HT1080 (cell line): ENCODE measurements around the gene MAST3. TPM values are rescaled to one million over a fixed set of nuclear protein-coding genes. Genes with fewer than 3 reads are reported as not detected.

Experiments used
- DNase-seq: peaks from one replicate; pipeline ENCODE4 v3.0.0-alpha.2; 2015; ENCODE audit warnings: low read depth
- total RNA-seq: library from RNA; depleted of rRNA; stranded (reverse); fragments of >200 nt; shearing (Covaris generic); gene quantifications from 2 replicates; pipeline ENCODE4 v1.2.3, GENCODE V29; 2014

MAST3 gene
- total RNA-seq, 1 experiment from 2014 or later, result 2.3 TPM

DNA sequence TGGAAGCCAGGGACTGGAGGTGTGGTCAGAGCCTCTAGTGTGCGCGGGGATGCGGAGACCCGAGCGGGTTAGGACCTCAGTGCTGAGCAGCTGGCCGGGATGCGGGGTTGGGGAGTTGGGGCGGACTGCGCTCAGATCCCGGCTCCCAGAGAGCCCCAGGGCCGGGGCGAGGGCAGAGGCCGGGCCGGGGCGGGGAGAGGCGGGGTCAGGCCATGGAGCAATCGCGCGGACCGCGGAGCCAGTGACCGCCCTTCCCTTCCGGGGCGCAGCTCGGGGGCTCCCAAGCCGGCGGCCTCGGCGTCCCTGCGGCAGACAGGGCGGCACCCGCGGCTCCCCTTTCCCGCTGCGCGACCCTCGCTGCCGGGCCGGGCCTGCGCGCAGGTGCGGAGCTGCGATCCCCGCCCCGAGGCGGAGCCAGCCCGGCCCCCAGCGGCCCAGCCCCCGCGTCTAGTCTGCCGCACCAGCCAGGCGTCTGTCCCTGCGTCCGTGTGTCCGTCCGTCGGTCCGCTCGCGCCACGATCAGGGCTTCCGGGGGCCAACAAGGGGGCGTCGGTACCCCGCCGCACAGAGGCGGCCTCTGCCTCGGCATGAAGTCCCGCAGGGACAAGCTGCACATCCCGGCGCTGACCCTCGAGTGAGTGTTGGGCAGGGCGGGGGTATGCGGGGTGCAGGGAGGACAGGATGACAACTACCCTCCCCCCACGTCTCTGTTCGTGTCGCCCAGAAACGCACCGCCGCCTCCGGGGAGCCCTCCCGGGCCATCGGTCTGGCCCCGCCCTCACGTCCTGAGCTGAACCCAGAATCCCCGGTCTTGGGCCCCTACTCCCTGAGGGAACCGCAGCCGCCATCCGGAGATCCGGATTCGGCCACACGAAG, 12.4 kb downstream of the MAST3 start:
- no peak for DNase-seq

DNA sequence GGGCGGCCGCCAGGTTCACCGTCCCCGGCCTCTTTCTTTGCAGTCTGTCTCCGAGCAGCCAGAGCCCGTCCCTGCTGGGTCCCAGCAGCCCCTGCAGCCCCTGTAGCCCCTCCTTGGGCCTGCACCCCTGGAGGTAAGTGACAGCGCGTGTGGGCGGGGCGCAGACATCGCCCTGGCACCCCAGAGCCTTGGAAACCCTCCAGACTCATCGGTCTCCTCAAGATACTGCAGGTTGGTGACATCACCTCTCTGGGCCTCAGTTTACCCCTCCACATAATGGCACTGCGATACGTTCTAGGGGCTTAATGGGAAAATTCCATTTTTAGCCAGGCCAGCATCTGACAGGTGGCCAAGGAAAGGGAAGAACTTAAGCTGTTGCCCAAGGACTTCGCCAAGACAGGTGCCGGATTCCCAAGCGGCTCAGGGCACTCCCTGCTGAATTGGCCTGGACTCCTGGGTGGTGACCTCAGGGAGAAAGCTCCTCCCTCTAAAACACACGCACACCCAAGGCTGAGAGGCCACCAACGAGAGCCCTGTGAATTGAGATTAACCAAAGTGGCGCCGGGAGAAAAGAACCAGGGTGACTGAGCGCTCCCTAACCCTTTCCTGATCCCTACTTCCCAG, 13.1 kb downstream of the MAST3 start:
- DNase-seq, result no peak

DNA sequence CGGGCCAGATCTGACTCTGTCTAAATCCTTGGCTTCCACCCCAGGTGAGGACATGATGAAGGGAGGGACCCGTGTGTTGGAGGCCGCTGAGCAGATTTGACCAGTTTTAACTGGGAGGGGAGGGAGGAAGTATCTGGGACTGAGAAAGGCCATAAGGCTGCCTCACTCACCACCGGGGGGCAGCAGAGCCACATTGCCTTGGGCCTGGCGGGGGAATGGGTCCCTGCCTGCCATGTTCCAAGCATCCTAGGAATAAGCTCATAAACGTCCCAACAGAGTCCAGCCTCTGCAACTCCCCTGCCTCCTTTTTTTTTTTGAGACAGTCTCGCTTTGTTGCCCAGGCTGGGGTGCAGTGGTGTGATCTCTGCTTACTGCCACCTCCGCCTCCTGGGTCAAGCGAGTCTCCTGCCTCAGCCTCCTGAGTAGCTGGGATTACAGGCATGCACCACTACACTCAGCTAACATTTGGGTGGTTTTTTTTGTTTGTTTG, 15.5 kb downstream of the MAST3 start:
- peak; percentile 74 for DNase-seq

DNA sequence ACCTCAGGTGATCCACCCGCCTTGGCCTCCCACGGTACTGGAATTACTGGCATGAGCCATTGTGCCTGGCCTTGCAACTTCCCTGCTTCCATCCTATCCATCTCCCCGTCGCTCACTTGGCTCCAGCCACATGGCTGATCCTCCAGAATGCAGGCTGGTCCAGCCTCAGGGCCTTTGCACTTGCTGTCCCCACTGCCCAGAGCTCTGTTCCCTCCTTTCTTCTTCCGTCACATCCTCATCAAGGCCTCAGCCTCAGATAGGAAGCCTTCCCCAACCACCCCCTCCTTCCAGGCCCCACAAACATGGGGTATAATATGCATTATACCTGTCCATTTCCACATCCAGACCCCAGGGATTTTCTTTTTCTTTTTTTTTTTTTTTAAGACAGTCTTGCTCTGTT, 16.2 kb downstream of the MAST3 start:
- no peak for DNase-seq

DNA sequence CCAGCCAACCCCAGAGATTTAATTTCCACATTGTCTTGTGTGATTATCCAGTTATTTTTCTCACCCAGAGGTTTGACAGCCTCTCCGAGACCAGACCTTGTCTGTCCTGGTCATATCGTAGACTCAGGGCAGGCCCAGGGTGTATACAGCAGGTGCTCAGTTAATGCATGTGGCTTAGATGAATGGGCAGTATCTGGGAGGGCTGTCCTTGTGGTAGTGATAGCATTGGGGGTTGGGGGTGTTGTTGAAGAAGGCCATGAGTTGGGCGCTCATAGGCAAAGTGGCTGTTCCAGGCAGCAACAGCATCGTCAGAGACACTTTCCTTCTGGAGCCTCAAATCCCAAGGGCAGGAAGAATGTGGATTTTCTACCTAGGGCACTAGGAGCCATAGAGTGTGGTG, 16.9 kb downstream of the MAST3 start:
- no peak for DNase-seq

DNA sequence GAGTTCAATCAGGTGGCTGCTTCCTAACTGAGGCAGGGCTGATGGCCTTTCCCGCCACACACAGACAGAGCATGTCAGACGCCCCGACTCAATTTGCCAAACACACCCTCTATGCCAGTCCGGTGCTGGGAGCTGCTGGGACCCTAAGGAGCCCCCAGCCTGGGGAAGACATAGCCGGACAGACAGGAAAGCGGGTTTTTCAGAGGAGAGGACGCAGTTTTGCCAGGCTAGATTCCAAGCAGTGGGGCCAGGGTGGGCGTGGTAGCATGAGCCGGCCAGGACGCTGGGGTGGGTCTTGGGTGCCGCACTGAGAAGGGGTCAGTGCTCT, 19.8 kb downstream of the MAST3 start:
- DNase-seq, result no peak

DNA sequence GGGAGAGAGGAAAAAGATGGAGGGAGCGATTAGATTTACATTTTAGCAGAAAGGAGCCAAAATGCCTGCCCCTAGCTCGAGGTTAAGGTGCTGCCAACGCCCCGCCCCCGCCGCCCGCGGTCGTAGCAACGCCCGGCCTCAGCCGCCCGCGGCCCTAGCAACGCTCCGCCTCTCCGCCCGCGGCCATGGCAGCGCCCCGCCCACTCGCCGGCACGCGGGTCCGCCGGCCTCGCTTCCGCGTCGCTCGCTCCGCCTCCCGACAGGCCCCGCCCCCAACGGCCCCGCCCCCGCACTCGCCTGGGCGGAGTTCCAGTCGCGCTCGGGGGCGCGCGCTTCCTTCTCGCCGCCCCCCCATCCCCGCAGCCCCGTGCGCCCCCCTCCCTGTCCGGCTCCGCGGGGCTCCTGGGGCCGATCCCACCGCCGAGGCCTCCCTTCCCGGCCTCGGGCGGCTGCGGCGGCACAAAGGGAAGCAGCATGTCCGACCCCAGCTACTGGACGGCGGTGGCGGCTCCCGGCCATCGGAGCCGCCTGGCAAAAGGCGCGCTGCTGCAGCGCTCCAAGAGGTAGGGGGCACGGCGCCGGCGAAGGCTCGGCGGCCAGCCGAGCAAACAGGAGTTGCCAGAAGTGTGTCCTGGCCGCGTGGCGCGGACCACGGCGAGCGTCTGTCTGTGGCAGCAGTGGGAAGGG, 20.3 kb downstream of the MAST3 start:
- peak; percentile 70 for DNase-seq

DNA sequence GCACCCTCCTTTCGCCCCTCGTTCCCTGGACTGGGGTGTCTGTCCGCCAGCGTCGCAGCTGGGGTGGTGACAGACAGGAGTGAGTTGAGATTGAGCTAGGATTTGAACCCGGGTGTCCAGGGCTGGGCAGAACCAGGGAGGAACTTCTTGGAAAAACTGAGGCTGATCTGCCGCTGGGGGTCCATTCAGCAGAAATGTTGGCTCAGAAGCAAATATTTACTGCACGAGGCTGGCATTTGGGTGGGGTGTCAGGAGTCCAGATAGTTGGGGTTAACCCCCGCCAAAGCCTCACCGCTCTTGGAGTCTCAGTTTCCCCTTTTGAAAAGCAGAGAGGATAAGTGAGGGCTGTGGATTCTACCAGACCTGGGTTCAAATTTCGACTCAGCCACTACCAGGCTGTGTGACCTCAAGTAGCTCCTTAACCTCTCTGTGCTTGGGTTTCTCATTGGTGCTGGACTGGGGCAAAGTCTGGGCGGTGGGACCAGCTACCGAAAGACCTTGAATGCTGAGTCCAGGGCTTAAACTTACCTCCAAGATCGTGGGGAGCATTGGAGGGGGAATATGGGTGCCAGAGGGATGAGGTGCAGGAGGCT, 20.9 kb downstream of the MAST3 start:
- no peak for DNase-seq

DNA sequence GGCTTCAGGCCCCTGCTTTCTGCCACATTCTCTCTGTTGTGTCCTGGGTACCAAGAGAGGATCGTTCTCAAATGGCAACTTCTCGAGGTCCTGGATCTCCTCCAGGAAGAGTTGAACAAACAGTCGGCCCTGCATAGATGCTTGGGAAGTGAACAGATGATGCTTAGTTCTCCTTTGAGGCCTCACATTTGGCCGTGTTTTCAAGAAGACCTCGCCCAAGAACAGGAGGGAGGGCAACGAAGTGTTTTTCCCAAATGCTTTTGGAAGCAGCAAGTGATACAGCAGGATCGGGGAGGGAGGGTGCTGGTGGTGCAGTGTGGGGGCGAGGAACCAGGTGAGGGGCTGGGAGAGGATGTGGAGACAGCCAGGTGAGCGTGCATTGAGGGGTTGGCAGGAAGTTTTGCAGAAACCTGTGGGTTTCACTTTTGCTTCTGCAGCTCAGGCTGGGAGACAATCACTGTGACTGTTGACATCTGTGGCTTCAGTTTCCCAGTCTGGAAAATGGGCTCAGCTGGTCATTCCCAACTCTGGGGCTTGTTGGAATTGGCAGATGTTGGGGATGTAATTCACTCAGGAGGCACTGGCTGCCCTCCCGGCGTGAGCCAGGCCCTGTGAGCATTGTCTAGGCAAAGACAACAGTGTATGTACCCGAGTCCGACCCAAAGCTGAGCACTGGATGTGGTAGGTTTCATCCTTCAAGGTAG, 21.6 kb downstream of the MAST3 start:
- no peak for DNase-seq

DNA sequence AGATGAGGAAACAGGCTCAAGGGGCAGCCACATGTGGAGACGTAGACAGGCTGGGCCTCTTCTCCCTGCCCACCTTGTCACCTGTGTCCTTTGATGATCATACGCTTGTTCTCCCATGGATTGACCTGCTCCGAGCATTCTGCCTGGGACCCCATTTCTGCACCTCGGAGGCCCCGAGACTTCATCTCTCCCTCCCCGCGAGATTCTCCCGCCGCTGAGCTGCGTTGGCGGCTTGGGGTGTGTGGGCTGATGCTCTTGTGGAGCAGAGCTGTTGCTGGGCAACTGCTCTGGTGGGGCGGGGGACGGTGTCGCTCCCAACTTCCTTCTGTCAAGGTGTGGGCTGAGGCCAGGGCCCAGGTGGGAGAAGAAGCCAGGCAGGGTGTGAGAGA, 22.1 kb downstream of the MAST3 start:
- no peak for DNase-seq

DNA sequence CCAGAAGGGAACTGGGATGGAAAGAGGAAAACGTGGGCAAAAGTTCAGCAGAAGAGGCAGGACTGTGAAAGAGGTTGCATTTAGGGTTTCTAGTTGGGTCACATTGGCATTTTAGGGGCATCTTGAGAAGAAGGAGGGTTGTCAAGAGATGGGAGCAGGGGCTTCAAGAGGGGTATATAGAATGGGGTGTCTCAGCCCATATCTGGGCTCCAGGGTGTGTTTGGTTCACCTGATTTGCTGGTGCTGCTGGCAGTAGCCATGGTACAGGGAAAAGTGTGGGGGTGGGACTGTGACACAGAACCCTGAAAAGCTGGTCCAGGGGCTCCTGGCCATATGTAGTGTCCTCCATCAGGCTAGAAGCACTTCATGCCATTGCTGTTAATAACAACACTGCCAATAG, 22.5 kb downstream of the MAST3 start:
- DNase-seq, result no peak

DNA sequence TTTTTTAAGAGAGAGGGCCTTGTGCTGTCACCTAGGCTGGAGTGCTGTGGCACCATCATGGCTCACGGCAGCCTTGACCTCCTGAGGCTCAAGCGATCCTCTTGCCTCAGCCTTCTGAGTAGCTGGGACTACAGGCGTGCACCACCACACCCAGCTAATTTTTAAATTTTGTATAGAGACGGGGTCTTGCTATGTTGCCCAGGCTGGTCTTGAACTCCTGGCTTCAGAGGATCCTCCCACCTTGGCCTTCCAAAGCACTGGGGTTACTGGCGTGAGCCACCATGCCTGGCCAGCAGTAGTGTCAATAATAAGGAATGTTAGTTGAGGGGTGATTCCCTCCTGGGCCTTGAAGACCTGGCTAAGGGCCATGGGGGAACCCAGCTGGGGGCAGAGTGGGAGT, 23.6 kb downstream of the MAST3 start:
- no peak for DNase-seq

DNA sequence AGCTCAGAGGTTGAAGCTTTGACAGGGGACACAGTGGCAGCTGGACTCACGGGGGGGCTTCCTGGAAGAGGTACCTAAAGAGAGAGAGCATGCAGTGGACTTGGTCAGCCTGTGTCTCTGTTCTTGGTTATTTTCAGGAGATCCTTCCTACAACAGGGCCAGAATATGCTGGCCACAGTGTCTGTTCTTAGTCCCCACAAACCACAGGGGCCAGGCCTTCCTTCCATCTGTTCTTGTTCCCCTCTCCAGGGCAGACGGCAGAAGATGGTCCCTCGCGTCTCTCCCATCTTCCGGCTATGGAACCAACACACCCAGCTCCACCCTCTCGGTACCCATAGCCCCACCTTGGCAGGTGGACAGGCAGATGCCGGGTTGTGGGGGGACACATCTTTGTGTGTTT, 24.8 kb downstream of the MAST3 start:
- no peak for DNase-seq

DNA sequence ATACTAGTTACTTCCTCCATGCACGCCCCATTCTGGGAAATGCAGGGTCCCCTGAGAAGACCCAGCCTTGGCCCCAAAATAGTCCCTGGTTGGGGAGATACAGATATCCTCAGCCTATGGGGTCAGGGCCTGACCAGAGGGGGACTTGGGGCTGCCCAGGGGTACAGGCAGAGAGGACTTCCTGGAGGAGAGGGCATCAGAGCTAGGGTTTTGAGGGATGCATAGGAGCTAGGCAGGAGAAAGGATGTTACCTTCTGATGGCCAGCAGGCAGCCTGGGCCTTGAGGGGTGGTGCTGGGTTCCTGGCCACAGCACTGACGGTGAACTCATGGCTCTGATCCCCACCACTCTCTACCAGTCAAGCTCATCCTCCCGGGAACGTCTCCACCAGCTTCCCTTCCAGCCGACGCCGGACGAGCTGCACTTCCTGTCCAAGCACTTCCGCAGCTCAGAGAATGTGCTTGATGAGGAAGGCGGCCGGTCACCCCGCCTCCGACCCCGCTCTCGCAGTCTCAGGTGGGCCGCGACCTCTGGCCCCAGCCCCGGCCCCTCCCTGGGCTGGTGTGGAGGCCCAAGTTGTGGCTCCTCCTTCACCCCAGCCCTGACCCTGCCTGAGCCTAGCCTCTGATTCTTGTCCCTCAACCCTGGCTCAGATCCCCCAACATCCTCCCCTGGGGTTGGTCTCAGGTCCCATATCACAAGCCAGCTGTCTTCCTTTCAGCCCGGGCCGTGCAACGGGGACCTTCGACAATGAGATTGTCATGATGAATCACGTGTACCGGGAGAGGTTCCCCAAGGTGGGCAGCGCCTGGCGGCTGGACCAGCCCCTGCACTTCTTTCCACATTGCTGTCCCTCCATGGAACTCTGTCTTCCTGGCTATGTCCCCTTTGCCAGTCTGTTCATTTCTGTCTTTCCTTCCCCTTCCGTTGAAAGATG, 25.6 kb downstream of the MAST3 start:
- DNase-seq, result no peak

DNA sequence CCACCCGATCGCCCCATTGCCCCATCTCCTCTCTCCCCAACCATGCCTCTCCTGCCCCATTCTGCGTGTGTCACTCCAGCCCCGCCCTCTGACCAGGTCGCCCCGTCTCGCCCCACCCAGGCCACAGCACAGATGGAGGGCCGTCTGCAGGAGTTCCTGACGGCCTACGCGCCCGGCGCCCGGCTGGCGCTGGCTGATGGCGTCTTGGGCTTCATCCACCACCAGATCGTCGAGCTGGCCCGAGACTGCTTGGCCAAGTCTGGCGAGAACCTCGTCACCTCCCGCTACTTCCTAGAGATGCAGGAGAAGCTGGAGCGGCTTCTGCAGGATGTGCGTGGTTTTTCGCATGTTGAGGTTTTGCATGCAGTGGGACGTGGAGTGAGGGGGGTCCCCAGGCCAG, 26.2 kb downstream of the MAST3 start:
- DNase-seq, result no peak

DNA sequence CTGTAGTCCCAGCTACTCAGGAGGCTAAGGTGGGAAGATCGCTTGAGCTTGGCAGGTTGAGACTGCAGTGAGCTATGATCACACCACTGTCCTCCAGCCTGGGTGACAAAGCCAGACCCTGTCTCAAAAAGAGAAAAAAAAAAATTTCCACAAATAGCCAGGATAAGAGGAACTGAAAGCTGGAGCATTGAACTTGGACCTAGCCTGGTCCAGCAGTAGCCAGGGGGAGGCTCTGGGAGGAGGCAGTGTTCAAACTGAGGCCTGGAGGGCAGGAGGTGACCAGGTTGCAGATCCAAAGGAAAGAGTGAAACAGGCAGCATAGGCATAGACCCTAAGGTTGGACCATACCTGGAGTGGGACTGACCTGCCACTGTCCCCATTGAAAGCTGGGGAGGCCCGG, 28.5 kb downstream of the MAST3 start:
- no peak for DNase-seq

DNA sequence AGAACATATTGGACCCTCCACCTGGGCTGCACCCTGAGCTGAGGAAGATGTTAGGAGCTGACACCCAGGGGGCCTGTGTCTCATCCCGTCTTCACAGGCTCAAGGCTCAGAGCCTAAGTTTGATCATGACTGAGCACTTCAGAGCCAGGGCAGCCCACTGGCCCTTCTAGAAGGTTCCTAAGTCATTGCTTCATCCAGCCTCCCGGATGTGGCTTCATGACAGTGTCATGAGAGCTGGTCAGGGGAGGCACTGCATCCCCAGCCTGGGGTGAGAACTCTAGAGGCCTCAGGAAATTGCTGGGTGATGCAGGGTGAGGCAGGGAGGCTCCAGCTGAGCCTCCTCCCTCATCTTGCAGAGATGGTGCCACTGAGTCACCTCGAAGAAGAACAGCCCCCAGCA, 30.5 kb downstream of the MAST3 start:
- DNase-seq, result peak; percentile 76

DNA sequence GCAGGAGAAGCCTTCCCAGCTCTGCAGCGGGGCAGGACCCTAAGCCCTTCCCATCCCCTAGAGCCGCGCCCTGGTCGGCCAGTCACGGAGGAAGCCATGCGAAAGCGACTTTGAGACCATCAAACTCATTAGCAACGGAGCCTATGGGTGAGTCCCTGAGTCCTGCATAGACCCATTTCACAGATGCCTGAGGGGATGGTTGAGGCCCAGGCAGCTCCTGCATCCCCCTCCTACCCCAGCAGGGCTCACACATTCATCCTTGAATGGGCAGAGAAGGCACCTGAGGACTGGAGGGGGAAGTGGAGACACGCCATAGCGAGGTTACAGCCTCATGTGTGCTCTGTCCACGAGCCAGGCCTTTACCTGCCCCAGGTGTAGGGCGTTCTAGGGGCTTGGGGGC, 31.2 kb downstream of the MAST3 start:
- no peak for DNase-seq

DNA sequence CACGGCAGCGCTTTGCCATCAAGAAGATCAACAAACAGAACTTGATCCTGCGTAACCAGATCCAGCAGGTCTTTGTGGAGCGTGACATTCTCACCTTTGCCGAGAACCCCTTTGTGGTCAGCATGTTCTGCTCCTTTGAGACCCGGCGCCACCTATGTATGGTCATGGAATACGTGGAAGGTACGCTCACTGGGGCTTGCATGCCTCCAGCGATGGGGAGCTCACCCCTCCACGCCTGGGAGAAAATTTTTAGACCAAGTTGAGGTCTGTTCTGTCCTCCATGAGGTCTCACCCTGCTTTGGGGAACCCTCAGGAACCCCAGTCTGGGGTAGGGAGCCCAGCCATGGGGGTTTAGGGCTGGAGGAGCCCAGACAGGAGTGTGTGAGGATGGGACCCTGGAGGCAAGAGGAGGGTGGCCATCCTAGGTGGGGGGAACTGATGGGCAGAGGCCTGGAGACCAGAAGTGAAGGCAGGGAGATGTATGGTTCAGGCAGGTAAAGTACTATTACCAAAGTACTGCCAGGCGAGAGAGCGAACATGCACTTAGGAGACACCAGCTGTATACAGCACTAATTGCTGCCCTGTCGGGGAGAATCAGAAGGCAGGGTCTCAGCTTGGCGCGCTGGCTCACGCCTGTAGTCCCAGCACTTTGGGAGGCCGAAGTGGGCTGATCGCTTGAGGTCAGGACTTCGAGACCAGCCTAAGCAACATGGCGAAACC, 33.1 kb downstream of the MAST3 start:
- DNase-seq, result no peak
